ENCODE results near the gene RASL12.
"Not testable (repeated sequence)": the region's sequence is repeated elsewhere in the genome, so short reads cannot be mapped to it uniquely, and the experiment has no call there.

RASL12 gene

DNA sequence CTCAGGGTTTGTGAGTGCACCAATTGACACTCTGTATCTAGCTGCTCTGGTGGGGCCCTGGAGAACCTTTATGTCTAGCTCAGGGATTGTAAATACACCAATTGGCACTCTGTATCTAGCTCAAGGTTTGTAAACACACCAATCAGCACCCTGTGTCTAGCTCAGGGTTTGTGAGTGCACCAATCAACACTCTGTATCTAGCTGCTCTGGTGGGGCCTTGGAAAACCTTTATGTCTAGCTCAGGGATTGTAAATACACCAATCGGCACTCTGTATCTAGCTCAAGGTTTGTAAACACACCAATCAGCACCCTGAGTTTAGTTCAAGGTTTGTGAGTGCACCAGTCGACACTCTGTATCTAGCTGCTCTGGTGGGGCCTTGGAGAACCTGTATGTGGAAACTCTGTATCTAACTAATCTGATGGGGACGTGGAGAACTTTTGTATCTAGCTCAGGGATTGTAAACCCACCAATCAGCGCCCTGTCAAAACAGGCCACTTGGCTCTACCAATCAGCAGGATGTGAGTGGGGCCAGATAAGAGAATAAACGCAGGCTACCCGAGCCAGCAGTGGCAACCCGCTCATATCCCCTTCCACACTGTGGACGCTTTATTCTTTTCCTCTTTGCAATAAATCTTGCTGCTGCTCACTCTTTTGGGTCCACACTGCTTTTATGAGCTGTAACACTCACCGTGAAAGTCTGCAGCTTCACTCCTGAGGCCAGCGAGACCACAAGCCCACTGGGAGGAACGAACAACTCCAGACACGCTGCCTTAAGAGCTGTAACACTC lies 8.0 kb upstream of the RASL12 start:
- DNase-seq (ENCODE audit: low read depth in 2 of 2), result not testable (repeated sequence)

DNA sequence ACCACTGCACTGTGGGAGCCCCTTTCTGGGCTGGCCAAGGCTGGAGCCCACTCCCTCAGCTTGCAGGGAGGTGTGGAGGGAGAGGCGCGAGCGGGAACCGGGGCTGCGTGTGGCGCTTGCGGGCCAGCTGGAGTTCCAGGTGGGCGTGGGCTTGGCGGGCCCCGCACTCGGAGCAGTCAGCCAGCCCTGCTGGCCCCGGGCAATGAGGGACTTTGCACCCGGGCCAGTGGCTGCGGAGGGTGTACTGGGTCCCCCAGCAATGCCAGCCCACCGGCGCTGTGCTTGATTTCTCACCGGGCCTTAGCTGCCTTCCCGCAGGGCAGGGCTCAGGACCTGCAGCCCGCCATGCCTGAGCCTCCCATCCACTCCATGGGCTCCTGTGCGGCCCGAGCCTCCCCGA lies 7.2 kb upstream of the RASL12 start:
- DNase-seq (ENCODE audit: low read depth in 2 of 2), result not testable (repeated sequence)

DNA sequence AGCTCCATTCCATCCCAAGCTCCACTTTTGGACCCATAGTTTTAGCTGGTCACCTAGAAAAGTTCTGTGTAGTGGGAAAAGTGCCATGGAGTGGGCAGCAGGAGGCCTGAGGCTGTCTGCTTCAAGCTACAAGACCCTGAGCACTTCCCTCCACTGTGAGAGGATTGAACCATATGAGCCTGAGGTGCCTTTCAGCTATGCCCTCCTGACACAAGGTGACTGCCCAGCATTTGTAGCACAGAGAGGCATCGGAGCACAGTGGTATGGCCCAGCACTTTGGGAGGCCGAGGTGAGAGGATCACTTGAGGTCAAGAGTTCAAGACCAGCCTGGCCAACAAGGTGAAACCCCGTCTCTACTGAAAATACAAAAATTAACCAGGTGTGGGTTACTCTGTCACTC lies 4.8 kb upstream of the RASL12 start:
- DNase-seq (ENCODE audit: low read depth in 2 of 2), result no peak

DNA sequence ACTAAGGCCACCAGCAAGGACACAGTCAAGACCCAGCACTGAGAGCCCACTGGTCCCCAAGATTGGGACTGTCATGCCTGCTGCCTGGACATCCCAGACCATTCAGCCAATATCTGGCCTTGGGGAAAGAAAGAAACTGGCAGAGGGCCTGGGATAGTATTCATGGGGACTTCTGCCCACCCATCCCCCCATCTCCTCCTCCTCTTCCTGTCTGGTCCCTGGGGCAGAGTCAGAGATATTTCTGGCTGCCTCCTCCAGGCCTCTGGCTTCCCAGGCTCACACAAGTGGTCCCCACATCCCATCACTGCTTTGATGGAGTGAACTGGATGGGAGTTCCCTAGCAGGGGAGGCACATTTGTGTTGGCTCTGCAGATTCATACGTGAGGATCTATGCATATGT lies 4.2 kb upstream of the RASL12 start:
- no peak for DNase-seq (ENCODE audit: low read depth in 2 of 2)

DNA sequence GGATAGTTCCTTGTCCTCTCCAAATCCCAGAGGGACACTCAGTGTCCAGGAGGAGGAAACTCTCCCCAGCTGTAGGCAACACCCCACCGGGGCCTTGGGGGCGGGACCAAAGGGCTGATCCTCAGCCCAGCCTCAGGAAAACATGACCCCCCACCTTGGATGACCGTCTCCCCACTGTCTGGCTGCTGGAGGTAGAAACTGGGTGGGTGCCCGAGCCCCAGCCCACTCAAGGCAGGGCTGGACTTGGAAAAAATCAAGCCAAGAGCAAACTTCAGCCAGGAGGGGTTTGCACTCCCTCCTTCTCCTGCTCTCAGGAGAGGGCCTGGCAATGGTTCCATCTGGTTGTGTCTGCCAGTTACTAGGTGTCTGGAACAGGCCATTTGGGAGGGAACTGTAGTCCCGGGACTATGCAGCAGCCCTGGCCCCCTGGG lies 3.6 kb upstream of the RASL12 start:
- DNase-seq (ENCODE audit: low read depth in 2 of 2), result no peak

DNA sequence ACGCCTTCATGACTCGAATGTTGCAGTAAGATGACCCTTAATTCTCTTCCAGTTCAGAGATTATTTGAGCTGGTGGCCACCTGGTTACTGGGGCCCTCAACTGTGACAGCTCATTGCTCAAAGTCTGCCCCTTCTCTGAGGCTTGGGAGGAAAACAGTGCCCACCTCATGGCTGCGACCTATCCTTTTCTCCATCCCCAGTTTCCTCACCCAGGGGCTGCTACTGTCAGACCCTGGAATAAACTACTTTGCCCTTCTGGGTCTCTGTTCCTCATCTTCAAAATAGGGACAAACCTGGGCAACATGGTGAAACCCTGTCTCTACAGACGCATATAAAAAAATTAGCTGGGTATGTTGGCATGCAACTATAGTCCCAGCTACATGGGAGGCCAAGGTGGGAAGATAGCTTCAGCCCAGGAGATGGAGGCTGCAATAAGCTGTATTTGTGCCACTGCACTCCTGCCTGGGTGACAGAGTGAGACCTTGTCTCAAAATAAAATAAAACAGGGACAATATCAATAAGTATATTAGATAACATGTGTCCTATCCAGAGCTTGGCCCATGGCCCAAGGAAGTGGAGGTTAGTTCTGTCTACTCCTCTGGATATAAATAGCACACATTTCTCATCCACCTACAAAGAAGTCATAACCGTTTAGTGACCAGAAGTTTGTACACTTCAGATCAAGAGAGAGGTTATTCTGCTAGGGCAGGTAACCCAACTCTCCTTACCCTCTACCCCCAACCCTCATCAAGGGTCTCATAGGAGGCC lies 2.2 kb upstream of the RASL12 start:
- no peak for DNase-seq (ENCODE audit: low read depth in 2 of 2)

DNA sequence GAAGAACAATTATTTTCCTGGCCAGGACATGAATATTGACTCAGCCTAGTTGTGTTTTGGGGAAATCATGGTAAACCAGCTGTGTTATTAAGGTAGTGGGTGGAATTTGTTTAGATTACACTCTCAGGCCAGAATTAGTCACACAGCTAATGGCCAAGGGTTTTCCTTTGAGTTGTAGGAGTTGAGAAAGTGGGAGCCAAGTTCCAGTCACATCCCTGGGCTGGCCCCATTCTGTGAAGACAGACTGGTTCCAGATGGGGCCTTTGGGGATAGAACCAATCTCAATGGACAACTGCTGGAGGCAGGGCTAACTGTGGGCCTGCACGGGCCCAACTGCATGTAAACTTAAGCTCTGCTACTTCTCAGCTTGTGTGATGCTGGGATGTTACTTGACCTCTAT lies 1.4 kb upstream of the RASL12 start:
- no peak for DNase-seq (ENCODE audit: low read depth in 2 of 2)

DNA sequence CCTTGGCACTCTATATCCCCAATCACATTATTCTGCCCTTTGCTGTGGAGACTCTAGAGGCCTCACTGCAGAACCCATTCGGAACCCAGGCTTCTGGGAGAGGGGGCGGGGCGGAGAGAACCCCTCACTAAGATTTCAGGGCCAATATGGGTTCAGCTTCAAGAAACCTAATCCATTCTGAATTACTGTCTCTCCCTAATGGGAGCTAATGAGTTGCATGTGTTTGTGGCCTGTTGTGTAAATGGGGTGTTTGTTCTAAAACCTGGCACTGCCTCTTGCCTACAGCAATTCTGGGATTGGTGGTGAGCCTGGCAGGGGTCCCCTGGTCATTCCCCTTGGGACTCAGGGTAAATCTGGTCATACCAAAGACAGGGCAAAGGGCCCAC lies 605 bp upstream of the RASL12 start:
- DNase-seq (ENCODE audit: low read depth in 2 of 2), result no peak

DNA sequence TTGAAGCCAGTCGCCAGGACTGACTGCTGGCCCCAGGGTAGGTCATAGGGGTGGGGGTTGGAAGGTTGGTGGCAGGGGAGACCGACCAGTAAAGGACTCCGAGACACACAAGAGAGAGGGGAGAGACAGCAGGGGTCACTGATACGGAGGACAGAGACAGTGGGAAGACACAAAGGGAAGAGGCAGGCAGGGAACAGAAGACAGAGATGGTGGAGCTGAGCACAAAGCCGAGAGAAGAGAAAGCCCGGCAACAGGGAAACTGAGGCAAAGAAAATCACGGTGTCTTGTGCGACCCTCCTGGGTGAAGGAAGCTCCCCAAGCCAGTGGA lies 510 bp downstream of the RASL12 start:
- no peak for DNase-seq (ENCODE audit: low read depth in 2 of 2)

DNA sequence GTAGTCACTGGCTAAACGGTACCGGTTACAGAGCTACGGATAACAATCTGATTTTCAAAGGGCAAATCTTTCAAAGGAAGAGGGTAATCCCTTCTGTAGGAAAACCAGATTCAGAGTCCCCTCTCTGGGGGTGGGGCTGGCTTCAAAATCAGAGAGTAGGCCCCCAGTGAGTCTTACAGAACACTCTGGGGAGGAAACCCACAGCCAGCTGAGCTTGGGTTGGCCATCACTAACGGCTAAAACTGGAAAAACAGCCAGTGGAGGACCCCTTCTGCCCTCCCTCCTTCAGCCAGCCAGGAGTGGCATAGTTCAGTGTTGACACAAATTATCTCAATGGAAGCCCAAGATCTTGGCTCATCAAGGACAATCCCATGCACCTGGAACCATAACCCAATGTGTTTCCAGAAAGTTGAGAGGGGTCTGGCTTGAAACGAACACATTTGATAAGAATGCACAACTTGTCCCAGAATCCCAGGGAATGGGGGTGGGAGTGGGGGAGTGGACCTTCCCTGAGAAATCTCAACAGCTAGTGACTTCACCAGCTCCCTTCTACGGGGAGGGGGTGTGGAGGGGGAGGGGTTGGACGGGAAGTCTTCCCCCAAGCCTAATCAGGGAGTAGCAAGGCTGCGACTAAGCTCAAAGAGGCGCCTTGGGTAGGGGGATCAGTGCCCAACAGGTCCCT lies 1.0 kb downstream of the RASL12 start:
- DNase-seq (ENCODE audit: low read depth in 2 of 2), result no peak

DNA sequence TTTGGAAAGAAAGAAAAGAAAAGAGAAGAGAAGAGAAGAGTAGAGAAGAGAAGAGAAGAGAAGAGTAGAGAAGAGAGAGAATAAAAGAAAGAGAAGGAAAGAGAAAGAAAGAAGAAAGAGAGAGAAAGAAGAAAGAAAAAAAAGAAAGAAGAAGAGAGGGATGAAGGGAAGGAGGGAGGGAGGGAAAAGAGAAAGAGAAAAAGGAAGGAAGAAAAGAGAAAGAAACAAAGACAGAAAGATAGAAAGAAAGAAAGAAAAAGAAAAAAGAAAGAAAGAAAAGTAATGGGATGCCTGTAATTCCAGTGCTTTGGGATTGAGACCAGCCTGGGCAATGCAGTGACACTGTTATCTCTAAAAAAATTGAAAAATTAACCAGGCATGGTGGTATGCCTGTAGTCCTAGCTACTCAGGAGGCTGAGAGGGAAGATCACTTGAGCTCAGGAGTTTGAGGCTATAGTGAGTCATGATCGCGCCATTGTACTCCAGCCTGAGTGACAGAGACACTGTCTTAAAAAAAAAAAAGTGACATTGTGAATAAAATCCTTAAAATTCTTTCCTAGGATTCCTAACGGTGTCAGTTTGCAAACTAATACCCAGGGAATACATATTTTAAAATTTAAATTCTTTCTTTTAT lies 1.7 kb downstream of the RASL12 start:
- DNase-seq (ENCODE audit: low read depth in 2 of 2), result no peak

DNA sequence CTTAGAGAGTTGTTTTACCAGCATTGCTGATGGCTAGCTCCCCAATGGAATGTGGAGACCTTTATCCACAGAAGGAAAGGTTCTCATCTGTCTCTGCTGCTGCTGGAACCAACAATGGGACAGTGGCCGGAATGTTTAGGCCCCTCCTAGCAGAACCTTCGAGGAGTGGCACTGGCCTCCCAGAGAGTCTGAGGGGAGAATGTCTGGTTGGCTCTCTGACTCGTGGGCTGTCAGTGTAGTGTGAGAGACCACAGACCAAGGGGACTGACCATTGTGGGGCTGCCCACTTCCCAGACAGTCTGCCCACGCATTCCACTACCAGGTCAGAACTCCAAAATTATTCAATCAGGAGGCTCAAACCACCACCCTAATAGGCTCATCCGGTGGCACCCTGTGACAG lies 5.1 kb downstream of the RASL12 start:
- no peak for DNase-seq (ENCODE audit: low read depth in 2 of 2)

DNA sequence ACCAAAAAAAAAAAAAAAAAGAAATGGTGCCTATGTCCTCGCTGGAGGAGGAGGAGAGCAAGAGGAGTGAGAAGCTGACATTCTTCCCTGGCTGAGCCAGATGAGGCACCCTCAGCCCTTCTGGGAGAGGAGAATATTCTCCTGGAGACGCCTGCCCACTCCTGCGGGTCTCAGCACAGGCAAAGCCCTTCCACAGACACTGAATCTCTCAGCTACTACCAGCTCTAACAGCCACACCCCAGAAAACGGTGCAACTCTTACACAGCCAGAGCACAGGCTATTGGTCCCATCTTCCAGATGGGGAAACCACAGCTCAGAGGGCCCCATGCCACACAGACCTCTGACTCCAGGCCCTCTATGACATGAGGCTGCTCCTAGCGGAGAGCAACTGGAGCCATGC lies 5.7 kb downstream of the RASL12 start:
- no peak for DNase-seq (ENCODE audit: low read depth in 2 of 2)

DNA sequence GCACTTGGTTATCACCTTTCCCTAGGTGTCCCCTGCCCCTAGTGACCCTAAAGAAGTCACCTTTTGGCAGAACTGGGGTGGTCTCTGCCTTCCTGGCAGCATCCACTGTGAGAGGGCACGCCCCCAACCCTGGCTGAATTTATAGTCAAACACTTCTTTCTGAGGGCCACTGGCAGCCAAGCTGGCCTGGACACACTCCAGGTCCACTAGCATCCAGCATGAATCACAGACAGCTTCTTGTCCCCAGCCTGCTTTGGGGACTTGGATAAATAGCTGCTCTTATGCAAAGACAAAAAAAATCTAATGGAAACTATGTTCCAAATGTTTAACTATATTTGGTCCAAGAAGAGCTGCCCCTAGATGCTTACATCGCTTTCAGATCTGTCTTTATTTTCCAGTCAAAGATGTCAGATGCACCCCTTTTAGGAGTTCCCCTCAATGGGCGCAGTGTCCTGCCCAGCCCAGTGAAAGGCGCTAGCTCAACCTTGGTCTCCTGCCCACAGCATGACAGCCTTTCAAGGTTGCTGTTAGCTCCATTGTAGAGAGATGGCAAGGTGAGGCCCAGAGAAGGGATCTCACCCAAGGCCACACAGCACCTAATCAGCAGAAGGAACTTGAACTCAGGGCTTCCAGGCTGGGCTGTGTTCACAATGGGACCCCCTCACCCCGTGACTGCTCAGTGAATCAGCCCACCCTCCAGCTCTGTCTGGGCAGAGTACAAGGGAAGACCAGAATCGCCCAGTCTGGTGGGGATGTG lies 7.0 kb downstream of the RASL12 start:
- DNase-seq (ENCODE audit: low read depth in 2 of 2), result no peak

DNA sequence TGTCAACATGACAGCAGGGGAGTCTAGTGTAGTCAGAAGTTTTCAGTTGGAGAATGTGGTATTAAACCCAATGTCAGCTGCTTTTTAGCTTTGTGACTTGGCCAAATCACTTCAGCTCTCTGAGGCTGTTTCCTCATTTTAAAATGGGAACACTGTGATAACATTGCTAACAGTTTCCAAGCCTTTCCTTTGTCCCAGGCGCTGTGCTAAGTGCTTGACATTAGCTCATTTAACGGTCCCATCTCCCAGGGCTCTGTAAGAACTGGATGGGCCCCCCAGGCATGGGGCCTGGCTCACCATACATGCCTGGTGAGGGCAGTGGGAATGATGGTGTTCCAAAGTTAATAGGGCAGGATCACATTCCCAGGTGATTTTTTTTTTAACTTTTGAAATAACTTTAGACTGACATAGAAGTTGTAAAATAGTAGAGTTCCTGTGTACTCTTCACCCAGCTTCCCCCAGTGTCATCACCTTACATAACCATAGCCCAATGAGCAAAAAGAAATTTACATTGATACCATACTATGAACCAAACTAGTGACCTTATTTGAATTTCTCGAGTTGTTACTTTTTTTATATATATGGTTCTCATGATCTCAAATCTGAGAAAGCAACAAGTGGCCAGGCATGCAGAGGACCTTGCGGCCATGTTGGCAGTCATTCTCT lies 7.7 kb downstream of the RASL12 start:
- no peak for DNase-seq (ENCODE audit: low read depth in 2 of 2)

DNA sequence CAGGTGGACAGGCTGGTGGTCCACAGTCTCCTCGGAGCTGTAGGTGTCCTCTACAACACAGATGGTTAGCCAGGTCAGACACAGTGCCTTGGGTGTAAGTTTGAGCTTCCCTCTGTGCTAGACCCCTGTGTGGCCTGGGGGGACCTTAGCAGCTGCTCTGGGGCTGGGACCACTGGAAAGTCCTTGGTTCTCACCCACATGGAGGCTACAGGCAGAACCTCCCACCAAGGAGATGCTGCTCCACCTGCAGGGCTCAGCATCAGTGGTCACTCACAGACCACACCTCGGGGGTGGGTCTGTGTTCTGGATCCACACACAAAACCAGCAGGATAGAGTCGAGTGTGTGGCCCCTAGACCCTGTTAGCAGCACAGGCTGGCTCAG lies 8.4 kb downstream of the RASL12 start:
- DNase-seq (ENCODE audit: low read depth in 2 of 2), result no peak

DNA sequence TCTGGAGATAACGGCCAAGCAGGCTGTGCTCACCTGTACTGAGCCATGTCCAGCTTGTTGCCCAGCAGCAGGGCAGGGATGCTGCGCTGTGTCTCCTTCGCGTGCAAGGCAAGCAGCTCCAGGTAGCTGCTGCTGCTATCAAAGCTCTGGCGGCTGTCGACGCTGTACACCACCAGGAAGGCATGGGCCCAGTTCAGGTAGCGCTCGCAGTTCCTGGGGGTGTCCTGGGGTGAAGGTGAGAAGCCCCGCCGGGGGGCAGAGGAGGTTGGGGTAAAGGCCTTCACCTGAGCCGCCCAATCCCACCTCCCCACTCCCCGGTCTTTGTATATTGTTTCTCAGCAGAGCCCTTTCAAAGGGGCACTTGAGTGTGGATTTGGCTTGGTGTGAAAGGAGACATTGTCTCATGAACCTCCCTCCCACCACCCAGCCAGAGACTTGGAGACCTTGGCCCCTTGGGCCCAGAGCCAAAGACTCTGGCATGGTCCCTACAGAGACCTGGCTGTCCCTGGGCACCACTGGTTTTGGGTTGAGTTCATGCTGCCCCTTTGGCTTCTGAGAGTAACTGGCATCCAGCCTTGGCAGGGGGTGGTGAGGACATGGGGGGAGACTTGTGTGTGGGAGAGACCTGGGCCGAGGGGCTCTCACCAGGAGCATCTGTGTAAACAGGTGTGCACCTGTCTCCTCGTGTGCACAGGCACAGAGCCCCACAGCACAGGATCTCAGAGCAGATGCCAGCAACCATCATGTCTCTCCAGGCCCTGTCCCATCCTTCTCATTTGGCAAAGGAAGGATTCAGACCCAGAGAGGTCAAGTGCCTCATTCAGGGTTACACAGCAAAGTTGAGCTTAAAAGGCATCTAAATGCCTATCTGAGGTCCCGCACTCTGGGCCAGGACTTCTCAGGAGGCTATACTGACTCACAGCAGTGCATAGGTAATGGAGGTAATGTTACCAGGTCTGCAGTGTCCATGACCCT lies 9.1 kb downstream of the RASL12 start:
- DNase-seq (ENCODE audit: low read depth in 2 of 2), result no peak

DNA sequence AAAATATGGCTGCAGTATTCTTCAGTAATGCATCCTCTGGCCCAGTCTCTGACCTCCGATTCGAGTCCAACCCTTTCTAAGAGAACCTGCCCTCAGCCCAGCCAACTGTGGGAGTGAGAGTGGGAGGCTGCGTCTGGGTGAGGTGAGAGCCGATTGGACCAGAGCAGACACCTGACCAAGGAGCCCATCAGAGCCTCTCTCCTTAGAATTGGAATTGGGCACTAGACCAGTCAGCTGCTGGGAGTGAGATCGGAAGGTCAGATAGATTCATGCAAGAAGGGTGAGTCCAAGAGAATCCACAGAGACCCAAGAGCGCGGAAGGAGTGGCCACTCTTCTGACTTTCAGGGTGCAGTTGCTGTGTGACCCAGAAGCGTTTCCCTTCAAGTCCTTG lies 10.2 kb downstream of the RASL12 start:
- no peak for DNase-seq (ENCODE audit: low read depth in 2 of 2)

DNA sequence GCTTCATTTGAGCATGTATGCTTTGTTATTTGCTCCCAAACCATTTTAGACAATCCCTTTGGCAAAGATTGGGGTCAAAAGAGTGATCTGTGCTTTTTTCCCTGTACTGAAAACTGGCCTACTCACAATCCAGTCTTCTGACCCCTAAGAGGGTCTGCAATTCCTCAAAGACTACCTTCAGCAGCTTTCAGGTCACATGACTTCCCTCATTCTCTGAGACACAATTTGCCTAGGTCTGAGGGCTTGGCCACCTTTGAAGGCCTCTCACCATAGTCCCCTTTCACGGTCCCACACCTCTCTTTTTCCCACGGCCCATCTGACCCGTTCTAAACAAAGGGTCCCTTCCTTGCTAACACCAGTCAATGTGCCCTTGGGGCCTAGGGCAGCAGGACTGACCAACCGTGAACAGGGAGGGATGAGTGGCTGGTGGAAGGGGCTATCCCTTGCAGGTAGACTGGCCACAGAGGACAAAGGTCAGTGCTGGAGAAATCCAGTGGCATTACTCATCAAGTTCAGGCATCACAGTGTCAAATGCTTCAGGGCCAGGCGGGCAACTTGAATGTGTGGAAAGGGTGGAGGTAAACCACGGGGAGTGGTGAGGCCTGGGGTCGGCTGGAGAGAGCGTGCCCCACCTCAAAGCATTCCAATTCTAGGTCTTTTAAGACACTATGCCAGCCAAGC lies 10.8 kb downstream of the RASL12 start:
- no peak for DNase-seq (ENCODE audit: low read depth in 2 of 2)
